DLD1 (cell line): ENCODE data around the gene KLK15.

Experiments used
- in situ Hi-C: cut with HindIII; loops from 2 replicates; pipeline ENCODE4 v1.10.0; 2017; ENCODE audit warnings: low sequenced_read_pairs

Gene KLK15, protein sequence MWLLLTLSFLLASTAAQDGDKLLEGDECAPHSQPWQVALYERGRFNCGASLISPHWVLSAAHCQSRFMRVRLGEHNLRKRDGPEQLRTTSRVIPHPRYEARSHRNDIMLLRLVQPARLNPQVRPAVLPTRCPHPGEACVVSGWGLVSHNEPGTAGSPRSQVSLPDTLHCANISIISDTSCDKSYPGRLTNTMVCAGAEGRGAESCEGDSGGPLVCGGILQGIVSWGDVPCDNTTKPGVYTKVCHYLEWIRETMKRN

DNA sequence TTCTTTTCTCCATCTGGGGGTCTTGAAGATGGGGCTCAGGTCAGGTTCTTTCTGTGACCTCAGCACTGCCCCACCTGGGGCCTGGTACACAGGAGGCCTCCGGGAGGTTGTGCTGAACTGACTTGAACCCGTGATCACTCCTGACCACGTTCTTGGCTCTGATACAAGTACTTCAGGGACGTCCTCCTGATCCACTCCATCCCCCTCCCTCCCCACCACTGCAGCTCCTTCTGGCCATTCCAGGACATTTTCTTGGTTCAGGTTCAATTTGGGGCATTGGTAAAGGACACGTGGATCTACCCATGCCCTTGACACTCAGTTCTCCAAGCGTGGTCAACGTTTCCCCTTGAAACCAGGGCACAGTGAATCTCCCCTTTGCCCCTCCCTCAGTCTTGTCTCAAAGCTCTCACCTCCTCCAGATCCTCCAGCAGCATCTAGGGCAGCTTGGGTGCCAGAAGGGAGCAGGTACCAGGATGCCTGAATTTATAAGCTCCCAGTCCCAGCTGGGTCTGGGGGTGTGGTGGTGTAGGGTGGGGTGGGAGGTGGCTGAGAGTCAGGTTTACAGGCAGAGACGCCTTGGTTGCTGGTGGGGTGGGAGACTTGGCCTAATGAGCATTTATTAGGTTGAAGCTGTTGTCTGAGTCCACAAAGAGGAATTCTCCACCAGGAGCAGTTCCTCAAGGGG, at the start of gene KLK15:
KLK15 (minus strand) TSS at position 458 of the 685 bp plus-strand sequence. CDS start 2,082 bp downstream, outside the sequence.
- in situ Hi-C loops, result no loop called here

DNA sequence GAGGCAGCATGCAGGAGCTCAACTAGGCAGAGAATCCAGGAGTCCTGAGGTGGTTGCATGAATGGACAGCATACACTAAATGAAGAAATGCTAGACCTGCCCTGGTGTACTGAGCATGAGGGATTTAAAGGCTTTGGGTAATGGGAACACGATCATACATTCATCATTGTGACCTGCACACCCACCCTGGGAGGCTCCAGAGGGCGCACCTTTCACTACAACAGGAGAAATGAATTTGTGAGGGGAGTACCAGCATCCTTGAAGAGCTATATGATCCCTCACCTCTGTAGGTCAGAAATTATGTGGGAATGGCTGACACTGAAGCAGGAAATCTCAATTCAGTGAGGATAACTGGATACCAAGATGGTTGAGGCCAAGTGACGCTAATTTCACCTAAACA, 48.8 kb upstream of the KLK15 start:
- in situ Hi-C loops, result no loop called here

DNA sequence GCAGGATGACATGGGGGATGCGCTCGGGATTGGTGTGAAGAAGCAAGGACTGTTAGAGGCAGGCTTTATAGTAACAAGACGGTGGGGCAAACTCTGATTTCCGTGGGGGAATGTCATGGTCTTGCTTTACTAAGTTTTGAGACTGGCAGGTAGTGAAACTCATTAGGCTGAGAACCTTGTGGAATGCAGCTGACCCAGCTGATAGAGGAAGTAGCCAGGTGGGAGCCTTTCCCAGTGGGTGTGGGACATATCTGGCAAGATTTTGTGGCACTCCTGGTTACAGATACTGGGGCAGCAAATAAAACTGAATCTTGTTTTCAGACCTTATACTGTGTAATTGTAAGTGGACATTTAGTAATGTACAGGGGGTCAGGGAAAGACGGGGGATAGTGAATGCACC, 46.9 kb upstream of the KLK15 start:
- in situ Hi-C loops, result no loop called here

DNA sequence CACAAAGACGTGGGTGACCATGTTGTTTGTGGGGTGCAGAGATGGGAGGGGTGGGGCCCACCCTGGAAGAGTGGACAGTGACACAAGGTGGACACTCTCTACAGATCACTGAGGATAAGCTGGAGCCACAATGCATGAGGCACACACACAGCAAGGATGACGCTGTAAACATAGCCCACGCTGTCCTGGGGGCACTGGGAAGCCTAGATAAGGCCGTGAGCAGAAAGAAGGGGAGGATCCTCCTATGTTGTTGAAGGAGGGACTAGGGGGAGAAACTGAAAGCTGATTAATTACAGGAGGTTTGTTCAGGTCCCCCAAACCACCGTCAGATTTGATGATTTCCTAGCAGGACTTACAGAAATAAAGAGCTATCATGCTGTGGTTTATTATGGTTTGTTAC, 45.5 kb upstream of the KLK15 start:
- in situ Hi-C loops, result no loop called here

DNA sequence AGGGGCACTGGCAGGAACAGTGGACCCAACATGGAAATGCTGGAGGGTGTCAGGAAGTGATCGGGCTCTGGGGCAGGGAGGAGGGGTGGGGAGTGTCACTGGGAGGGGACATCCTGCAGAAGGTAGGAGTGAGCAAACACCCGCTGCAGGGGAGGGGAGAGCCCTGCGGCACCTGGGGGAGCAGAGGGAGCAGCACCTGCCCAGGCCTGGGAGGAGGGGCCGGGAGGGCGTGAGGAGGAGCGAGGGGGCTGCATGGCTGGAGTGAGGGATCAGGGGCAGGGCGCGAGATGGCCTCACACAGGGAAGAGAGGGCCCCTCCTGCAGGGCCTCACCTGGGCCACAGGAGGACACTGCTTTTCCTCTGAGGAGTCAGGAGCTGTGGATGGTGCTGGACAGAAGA, 44.0 kb upstream of the KLK15 start:
- in situ Hi-C loops, result no loop called here

DNA sequence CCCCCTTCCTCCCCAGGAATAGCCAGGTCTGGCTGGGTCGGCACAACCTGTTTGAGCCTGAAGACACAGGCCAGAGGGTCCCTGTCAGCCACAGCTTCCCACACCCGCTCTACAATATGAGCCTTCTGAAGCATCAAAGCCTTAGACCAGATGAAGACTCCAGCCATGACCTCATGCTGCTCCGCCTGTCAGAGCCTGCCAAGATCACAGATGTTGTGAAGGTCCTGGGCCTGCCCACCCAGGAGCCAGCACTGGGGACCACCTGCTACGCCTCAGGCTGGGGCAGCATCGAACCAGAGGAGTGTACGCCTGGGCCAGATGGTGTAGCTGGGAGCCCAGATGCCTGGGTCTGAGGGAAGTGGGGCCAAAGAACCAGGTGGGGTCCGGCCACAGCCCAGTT, 43.1 kb upstream of the KLK15 start:
- in situ Hi-C loops, result no loop called here

DNA sequence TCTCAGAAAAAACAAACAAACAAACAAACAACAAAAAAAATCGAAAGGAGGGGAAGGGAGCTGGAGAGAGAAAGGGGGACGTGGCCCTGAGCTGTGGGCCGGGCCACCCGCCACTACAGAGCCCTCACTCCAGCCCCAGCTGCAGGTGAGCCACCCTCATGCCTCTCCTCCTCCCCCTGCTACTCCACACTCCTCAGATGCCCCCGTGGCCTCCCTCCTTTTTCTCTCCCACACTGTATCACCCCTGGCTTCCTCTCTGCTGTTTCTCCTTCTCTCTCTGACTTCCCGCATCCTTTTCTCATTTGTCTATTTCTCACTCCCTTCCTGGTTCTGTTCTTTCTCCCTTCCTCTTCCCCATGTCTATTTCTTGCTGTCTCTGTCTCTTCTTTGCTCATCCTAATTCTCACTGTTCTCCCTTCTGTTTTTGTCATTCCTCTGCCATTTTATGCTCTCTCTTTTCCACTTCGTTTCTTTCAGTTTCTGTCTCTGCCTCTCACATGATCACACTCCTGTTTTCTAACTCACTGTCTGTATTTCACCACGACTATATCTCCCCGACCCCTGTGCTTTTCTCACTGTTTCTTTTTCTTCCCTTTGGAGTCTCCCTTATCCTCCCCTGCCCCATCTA, 42.5 kb upstream of the KLK15 start:
- in situ Hi-C loops, result no loop called here

DNA sequence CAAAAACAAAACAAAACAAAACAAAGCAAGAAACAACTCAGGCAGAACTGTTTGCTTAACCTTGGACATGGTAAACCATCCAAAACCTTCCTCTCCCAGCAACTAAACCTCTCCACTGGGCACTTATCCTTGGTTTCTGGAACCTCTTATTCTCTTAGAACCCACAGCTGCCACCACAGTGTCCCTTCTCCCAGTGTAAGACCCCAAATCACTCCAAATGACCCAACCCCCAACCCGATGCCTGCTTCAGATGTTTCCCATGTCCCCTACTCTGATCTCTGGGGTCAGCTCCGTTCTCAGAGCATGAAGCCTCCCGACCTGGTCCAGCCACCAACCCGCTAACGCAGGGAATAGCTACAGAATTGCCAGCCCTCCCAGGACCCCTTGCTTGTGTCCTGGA, 40.8 kb upstream of the KLK15 start:
- in situ Hi-C loops, result no loop called here

DNA sequence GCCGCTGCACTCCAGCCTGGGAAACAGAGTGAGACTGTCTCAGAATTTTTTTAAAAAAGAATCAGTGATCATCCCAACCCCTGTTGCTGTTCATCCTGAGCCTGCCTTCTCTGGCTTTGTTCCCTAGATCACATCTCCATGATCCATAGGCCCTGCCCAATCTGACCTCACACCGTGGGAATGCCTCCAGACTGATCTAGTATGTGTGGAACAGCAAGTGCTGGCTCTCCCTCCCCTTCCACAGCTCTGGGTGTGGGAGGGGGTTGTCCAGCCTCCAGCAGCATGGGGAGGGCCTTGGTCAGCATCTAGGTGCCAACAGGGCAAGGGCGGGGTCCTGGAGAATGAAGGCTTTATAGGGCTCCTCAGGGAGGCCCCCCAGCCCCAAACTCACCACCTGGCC, 39.7 kb upstream of the KLK15 start, which contains the start of gene KLK2:
KLK2 (plus strand) TSS at position 384 of the 400 bp plus-strand sequence. CDS start 35 bp downstream, outside the sequence.
- in situ Hi-C loops, result no loop called here

DNA sequence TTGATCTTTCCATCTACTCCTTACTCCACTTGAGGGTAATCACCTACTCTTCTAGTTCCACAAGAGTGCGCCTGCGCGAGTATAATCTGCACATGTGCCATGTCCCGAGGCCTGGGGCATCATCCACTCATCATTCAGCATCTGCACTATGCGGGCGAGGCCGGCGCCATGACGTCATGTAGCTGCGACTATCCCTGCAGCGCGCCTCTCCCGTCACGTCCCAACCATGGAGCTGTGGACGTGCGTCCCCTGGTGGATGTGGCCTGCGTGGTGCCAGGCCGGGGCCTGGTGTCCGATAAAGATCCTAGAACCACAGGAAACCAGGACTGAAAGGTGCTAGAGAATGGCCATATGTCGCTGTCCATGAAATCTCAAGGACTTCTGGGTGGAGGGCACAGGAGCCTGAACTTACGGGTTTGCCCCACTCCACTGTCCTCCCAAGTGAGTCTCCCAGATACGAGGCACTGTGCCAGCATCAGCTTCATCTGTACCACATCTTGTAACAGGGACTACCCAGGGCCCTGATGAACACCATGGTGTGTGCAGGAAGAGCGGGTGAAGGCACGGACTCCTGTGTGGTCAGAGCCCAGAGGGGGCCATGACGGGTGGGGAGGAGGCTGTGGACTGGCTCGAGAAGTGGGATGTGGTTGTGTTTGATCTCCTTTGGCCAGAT, 37.2 kb upstream of the KLK15 start:
- in situ Hi-C loops, result no loop called here

DNA sequence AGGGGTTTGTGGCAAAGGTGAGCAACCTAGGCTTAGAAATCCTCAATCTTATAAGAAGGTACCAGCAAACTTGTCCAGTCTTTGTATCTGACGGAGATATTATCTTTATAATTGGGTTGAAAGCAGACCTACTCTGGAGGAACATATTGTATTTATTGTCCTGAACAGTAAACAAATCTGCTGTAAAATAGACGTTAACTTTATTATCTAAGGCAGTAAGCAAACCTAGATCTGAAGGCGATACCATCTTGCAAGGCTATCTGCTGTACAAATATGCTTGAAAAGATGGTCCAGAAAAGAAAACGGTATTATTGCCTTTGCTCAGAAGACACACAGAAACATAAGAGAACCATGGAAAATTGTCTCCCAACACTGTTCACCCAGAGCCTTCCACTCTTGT, 36.1 kb upstream of the KLK15 start:
- in situ Hi-C loops, result no loop called here

DNA sequence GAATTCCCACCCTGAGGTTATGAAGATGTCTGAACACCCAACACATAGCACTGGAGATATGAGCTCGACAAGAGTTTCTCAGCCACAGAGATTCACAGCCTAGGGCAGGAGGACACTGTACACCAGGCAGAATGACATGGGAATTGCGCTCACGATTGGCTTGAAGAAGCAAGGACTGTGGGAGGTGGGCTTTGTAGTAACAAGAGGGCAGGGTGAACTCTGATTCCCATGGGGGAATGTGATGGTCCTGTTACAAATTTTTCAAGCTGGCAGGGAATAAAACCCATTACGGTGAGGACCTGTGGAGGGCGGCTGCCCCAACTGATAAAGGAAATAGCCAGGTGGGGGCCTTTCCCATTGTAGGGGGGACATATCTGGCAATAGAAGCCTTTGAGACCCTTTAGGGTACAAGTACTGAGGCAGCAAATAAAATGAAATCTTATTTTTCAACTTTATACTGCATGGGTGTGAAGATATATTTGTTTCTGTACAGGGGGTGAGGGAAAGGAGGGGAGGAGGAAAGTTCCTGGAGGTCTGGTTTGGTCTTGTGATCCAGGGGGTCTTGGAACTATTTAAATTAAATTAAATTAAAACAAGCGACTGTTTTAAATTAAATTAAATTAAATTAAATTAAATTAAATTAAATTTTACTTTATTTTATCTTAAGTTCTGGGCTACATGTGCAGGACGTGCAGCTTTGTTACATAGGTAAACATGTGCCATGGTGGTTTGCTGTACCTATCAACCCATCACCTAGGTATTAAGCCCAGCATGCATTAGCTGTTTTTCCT, 28.3 kb upstream of the KLK15 start:
- in situ Hi-C loops, result no loop called here

DNA sequence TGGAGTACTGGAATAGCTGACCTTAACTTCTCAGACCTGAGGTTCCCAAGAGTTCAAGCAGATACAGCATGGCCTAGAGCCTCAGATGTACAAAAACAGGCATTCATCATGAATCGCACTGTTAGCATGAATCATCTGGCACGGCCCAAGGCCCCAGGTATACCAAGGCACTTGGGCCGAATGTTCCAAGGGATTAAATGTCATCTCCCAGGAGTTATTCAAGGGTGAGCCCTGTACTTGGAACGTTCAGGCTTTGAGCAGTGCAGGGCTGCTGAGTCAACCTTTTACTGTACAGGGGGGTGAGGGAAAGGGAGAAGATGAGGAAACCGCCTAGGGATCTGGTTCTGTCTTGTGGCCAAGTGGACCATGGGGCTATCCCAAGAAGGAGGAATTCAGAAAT, 27.6 kb upstream of the KLK15 start:
- in situ Hi-C loops, result no loop called here

DNA sequence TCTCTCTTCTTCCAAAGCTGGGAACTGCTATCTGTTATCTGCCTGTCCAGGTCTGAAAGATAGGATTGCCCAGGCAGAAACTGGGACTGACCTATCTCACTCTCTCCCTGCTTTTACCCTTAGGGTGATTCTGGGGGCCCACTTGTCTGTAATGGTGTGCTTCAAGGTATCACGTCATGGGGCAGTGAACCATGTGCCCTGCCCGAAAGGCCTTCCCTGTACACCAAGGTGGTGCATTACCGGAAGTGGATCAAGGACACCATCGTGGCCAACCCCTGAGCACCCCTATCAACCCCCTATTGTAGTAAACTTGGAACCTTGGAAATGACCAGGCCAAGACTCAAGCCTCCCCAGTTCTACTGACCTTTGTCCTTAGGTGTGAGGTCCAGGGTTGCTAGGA, 26.5 kb upstream of the KLK15 start:
- in situ Hi-C loops, result no loop called here

DNA sequence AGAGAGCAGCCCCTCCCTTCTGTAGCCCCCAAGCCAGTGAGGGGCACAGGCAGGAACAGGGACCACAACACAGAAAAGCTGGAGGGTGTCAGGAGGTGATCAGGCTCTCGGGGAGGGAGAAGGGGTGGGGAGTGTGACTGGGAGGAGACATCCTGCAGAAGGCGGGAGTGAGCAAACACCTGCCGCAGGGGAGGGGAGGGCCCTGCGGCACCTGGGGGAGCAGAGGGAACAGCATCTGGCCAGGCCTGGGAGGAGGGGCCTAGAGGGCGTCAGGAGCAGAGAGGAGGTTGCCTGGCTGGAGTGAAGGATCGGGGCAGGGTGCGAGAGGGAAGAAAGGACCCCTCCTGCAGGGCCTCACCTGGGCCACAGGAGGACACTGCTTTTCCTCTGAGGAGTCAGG, 25.5 kb upstream of the KLK15 start:
- in situ Hi-C loops, result no loop called here

DNA sequence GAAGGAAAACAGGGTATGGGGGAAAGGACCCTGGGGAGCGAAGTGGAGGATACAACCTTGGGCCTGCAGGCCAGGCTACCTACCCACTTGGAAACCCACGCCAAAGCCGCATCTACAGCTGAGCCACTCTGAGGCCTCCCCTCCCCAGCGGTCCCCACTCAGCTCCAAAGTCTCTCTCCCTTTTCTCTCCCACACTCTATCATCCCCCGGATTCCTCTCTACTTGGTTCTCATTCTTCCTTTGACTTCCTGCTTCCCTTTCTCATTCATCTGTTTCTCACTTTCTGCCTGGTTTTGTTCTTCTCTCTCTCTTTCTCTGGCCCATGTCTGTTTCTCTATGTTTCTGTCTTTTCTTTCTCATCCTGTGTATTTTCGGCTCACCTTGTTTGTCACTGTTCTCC, 24.0 kb upstream of the KLK15 start:
- in situ Hi-C loops, result no loop called here

DNA sequence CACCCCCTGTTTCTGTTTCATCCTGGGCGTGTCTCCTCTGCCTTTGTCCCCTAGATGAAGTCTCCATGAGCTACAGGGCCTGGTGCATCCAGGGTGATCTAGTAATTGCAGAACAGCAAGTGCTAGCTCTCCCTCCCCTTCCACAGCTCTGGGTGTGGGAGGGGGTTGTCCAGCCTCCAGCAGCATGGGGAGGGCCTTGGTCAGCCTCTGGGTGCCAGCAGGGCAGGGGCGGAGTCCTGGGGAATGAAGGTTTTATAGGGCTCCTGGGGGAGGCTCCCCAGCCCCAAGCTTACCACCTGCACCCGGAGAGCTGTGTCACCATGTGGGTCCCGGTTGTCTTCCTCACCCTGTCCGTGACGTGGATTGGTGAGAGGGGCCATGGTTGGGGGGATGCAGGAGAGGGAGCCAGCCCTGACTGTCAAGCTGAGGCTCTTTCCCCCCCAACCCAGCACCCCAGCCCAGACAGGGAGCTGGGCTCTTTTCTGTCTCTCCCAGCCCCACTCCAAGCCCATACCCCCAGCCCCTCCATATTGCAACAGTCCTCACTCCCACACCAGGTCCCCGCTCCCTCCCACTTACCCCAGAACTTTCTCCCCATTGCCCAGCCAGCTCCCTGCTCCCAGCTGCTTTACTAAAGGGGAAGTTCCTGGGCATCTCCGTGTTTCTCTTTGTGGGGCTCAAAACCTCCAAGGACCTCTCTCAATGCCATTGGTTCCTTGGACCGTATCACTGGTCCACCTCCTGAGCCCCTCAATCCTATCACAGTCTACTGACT, 21.4 kb upstream of the KLK15 start, which contains the start of gene KLK3:
KLK3 (plus strand) TSS at position 280 of the 775 bp plus-strand sequence; CDS start at position 321, 41 bp downstream.
- in situ Hi-C loops, result no loop called here

DNA sequence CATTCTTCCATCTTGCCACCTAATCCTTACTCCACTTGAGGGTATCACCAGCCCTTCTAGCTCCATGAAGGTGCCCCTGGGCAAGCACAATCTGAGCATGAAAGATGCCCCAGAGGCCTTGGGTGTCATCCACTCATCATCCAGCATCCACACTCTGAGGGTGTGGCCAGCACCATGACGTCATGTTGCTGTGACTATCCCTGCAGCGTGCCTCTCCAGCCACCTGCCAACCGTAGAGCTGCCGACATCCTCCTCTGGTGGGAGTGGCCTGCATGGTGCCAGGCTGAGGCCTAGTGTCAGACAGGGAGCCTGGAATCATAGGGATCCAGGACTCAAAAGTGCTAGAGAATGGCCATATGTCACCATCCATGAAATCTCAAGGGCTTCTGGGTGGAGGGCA, 18.2 kb upstream of the KLK15 start:
- in situ Hi-C loops, result no loop called here

DNA sequence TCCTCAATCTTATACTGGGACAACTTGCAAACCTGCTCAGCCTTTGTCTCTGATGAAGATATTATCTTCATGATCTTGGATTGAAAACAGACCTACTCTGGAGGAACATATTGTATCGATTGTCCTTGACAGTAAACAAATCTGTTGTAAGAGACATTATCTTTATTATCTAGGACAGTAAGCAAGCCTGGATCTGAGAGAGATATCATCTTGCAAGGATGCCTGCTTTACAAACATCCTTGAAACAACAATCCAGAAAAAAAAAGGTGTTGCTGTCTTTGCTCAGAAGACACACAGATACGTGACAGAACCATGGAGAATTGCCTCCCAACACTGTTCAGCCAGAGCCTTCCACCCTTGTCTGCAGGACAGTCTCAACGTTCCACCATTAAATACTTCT, 17.4 kb upstream of the KLK15 start:
- in situ Hi-C loops, result no loop called here
